ENCODE results near the gene SLC35F6. TPM values are rescaled to one million over a fixed set of nuclear protein-coding genes. Genes with fewer than 3 reads are reported as not detected.

Gene SLC35F6
- total RNA-seq, 1 experiment from 2014 or later: 76.9 TPM

DNA sequence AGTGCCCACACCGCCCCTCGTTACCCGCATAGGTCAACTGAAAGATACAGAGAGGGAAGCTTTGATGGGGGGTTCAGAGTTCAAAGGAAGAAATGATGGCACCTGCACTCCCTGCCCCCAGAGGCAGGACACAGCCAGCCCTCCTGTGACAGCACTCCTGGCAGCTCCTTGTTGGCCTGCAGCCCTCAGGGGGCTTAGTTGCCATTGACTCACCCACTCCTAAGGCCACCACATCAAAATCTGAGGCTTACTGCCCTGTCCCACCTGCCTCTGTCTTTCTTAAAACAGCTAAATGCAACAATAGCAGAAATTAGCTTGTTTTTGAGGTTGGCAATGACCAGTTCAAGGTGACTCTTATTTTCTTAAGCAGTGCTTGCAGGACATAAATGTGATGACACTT is 31.6 kb upstream of the SLC35F6 start:
- no TSS peak for BruUV-seq (replicated peaks)
- H3K27ac Mint-ChIP-seq (ENCODE audit: low read depth, unreplicated experiment): no peak overlapping the region
- peaks cover 17% of the 10 kb centered on the region for H3K27me3 Mint-ChIP-seq (ENCODE audit: insufficient read depth, unreplicated experiment)
- no peaks in the 10 kb centered on the region for H3K36me3 Mint-ChIP-seq (ENCODE audit: insufficient read depth, unreplicated experiment)
- ChIA-PET POLR2A (no interaction called here), CTCF (interaction anchor here (0.7 to 2.0 kb wide), 4 partner anchors 13 to 127 kb away, joined by 3 to 10 read pairs (median 3); no protein-coding TSS in a partner anchor)
- no peaks in the 10 kb centered on the region for H3K9me3 Mint-ChIP-seq (ENCODE audit: unreplicated experiment)
- intact Hi-C loops (cut with micrococcal nuclease): no loop called here
- TF ChIP-seq, protein P1, sequence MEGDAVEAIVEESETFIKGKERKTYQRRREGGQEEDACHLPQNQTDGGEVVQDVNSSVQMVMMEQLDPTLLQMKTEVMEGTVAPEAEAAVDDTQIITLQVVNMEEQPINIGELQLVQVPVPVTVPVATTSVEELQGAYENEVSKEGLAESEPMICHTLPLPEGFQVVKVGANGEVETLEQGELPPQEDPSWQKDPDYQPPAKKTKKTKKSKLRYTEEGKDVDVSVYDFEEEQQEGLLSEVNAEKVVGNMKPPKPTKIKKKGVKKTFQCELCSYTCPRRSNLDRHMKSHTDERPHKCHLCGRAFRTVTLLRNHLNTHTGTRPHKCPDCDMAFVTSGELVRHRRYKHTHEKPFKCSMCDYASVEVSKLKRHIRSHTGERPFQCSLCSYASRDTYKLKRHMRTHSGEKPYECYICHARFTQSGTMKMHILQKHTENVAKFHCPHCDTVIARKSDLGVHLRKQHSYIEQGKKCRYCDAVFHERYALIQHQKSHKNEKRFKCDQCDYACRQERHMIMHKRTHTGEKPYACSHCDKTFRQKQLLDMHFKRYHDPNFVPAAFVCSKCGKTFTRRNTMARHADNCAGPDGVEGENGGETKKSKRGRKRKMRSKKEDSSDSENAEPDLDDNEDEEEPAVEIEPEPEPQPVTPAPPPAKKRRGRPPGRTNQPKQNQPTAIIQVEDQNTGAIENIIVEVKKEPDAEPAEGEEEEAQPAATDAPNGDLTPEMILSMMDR (IDR thresholded peaks at IDR 0.05; ENCODE audit: unreplicated experiment): no peak
- H3K4me3 Mint-ChIP-seq (ENCODE audit: unreplicated experiment): no peak overlapping the region
- H3K4me1 Mint-ChIP-seq (ENCODE audit: insufficient read depth, unreplicated experiment): peaks cover 6% of the 10 kb centered on the region
- DNase-seq (ENCODE audit: unreplicated experiment): no peak

DNA sequence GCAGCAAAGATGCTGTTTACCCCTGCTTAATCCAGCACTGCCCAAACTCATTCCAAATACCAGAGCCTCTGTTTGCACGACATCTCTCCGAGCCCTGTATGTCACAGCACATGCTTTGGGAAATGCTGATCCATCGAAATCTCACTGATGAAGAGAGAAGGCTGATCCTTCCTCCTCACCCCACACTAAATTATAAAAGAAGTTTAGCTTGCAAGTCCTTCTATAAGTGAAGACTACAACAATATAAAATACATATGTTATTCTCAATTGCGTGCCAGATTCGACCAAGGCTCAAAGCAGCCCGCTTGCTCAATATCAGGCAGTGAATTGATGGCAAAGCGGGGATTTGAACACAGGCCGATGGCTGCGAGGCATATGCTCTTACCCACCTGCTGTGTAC is 30.7 kb upstream of the SLC35F6 start:
- intact Hi-C loops (cut with micrococcal nuclease): no loop called here
- Mint-ChIP-seq H3K36me3 (ENCODE audit: insufficient read depth, unreplicated experiment) (no peaks in the 10 kb centered on the region), H3K27ac (ENCODE audit: low read depth, unreplicated experiment) (no peak overlapping the region), H3K4me1 (ENCODE audit: insufficient read depth, unreplicated experiment) (peaks cover 6% of the 10 kb centered on the region), H3K9me3 (ENCODE audit: unreplicated experiment) (no peaks in the 10 kb centered on the region), H3K27me3 (ENCODE audit: insufficient read depth, unreplicated experiment) (peaks cover 17% of the 10 kb centered on the region), H3K4me3 (ENCODE audit: unreplicated experiment) (no peak overlapping the region)
- ChIA-PET CTCF (interaction anchor here (1.1 to 1.8 kb wide), 2 partner anchors 12 to 128 kb away, joined by 3 to 6 read pairs; no protein-coding TSS in a partner anchor), POLR2A (no interaction called here)
- no TSS peak for BruUV-seq (replicated peaks)
- TF ChIP-seq, protein P1 (IDR thresholded peaks at IDR 0.05; ENCODE audit: unreplicated experiment): no peak
- DNase-seq (ENCODE audit: unreplicated experiment): no peak

DNA sequence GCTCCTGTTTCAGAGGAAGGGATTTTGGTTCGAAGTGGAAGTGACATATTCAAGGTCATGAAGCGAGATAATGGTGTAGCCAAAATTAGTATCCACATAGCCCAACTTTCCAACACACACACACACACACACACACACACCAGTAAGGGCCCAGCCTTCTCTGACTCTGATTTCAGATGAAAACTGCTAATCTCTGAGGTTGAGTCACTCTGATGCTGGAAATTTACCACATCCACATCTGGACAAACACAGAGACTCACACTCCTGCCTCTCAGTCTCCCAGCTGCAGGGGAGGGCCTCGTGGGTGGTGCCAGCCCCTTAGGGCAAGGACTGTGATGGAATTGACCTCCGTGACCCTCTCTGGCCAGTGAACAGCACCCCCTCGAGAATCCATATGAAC is 29.0 kb upstream of the SLC35F6 start:
- TF ChIP-seq, protein P1 (IDR thresholded peaks at IDR 0.05; ENCODE audit: unreplicated experiment): no peak
- Mint-ChIP-seq H3K4me1 (ENCODE audit: insufficient read depth, unreplicated experiment) (peaks cover 6% of the 10 kb centered on the region), H3K9me3 (ENCODE audit: unreplicated experiment) (no peaks in the 10 kb centered on the region), H3K4me3 (ENCODE audit: unreplicated experiment) (no peak overlapping the region), H3K27me3 (ENCODE audit: insufficient read depth, unreplicated experiment) (peaks cover 17% of the 10 kb centered on the region), H3K36me3 (ENCODE audit: insufficient read depth, unreplicated experiment) (no peaks in the 10 kb centered on the region), H3K27ac (ENCODE audit: low read depth, unreplicated experiment) (no peak overlapping the region)
- peak; percentile 74 for DNase-seq (ENCODE audit: unreplicated experiment)
- POLR2A ChIA-PET: interaction anchor here (0.6 kb wide), 1 partner anchor 203 kb away, joined by 3 read pairs; no protein-coding TSS in a partner anchor
- BruUV-seq (replicated peaks): no TSS peak
- CTCF ChIA-PET: interaction anchor here (1.1 to 1.4 kb wide), 2 partner anchors 10 to 128 kb away, joined by 3 to 5 read pairs; no protein-coding TSS in a partner anchor
- intact Hi-C loops (cut with micrococcal nuclease): no loop called here

DNA sequence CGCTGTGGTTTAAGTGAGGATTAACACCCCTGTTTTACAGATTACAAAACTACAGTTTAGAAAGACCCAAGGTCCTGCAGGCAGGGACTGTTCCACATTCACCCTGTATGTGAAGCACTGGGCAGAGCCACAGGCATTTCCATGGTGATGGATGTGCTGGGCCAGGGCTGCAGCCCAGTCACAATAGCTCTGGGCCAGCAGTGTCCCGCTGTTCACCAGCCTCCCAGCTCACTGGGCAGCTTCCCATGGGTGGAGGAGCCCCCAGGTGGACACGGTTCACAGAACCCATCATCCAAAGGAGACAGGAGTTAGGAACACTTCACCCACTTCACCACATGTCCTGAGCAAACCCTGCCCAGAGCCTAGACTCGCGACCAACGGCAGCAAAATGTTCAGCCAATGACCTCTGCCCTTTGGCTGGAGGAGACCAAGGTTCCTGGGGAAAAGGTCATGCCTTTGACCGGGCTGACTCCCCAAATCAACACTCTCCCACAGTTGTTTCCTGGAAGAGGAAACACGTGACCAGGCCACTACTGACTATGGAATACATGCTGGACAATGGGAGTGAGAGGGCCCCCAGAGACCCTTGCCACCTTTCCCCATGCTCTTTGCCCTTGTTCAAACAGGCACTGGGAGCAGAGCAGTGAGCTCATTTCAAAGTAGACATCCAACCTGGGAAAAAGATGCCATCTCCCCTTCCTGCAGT is 28.0 kb upstream of the SLC35F6 start:
- H3K27ac Mint-ChIP-seq (ENCODE audit: low read depth, unreplicated experiment): no peak overlapping the region
- CTCF ChIA-PET: interaction anchor here (1.0 to 1.4 kb wide), 4 partner anchors 9 to 130 kb away, joined by 3 to 5 read pairs (median 4); no protein-coding TSS in a partner anchor
- no peak overlapping the region for H3K4me3 Mint-ChIP-seq (ENCODE audit: unreplicated experiment)
- intact Hi-C loops (cut with micrococcal nuclease): no loop called here
- no peaks in the 10 kb centered on the region for H3K36me3 Mint-ChIP-seq (ENCODE audit: insufficient read depth, unreplicated experiment)
- peaks cover 6% of the 10 kb centered on the region for H3K4me1 Mint-ChIP-seq (ENCODE audit: insufficient read depth, unreplicated experiment)
- H3K27me3 Mint-ChIP-seq (ENCODE audit: insufficient read depth, unreplicated experiment): peaks cover 17% of the 10 kb centered on the region
- TF ChIP-seq, protein P1 (IDR thresholded peaks at IDR 0.05; ENCODE audit: unreplicated experiment): no peak
- DNase-seq (ENCODE audit: unreplicated experiment): no peak
- POLR2A ChIA-PET: no interaction called here
- BruUV-seq (replicated peaks): no TSS peak
- no peaks in the 10 kb centered on the region for H3K9me3 Mint-ChIP-seq (ENCODE audit: unreplicated experiment)
